Measurements from ENCODE around the gene COL27A1. TPM values are rescaled to one million over a fixed set of nuclear protein-coding genes. Genes with fewer than 3 reads are reported as not detected.

The COL27A1 gene
- total RNA-seq, 1 donor from 2014 or later = 8.9 TPM

GRCh38 chr9:114116126-114116747 lies 39.1 kb upstream of the COL27A1 start:
- no peaks in the 10 kb centered on the region for H3K36me3 ChIP-seq (ENCODE audit: control insufficient read depth in 3 of 3, insufficient read depth in 3 of 3, low read length in 3 of 3)
- no peak overlapping the region for H3K4me3 ChIP-seq (ENCODE audit: low read length in 3 of 3)
- H3K9me3 ChIP-seq (ENCODE audit: control insufficient read depth in 3 of 3, low read length in 3 of 3) = no peaks in the 10 kb centered on the region
- peaks cover 8 to 30% (median 28%) of the 10 kb centered on the region in 3 donors for H3K27me3 ChIP-seq (ENCODE audit: control insufficient read depth in 3 of 3, insufficient read depth in 3 of 3, low read length in 3 of 3)
- H3K4me1 ChIP-seq (ENCODE audit: control insufficient read depth in 3 of 3, insufficient read depth in 3 of 3, low read length in 3 of 3) = peaks cover 5 to 19% (median 10%) of the 10 kb centered on the region in 3 donors
- no peak overlapping the region for H3K9ac ChIP-seq (ENCODE audit: low read depth in 1 of 3, low read length in 3 of 3)
- no peak overlapping the region for H3K27ac ChIP-seq (ENCODE audit: low read depth, low read length)

- no peaks in the 10 kb centered on the region for H3K9me3 ChIP-seq (ENCODE audit: control insufficient read depth in 3 of 3, low read length in 3 of 3)
- H3K4me1 ChIP-seq (ENCODE audit: control insufficient read depth in 3 of 3, insufficient read depth in 3 of 3, low read length in 3 of 3) = peaks cover 5 to 18% (median 10%) of the 10 kb centered on the region in 3 donors
- H3K27me3 ChIP-seq (ENCODE audit: control insufficient read depth in 3 of 3, insufficient read depth in 3 of 3, low read length in 3 of 3) = peaks cover 8 to 30% (median 28%) of the 10 kb centered on the region in 3 donors
- H3K36me3 ChIP-seq (ENCODE audit: control insufficient read depth in 3 of 3, insufficient read depth in 3 of 3, low read length in 3 of 3) = no peaks in the 10 kb centered on the region
- H3K9ac ChIP-seq (ENCODE audit: low read depth in 1 of 3, low read length in 3 of 3) = no peak overlapping the region
- no peak overlapping the region for H3K4me3 ChIP-seq (ENCODE audit: low read length in 3 of 3)
- H3K27ac ChIP-seq (ENCODE audit: low read depth, low read length) = no peak overlapping the region
Measured at GRCh38 chr9:114117614-114117995, 37.7 kb upstream of the COL27A1 start.

- peaks cover 8 to 30% (median 26%) of the 10 kb centered on the region in 3 donors for H3K27me3 ChIP-seq (ENCODE audit: control insufficient read depth in 3 of 3, insufficient read depth in 3 of 3, low read length in 3 of 3)
- H3K4me1 ChIP-seq (ENCODE audit: control insufficient read depth in 3 of 3, insufficient read depth in 3 of 3, low read length in 3 of 3) = peaks cover 5 to 14% (median 9%) of the 10 kb centered on the region in 3 donors
- H3K36me3 ChIP-seq (ENCODE audit: control insufficient read depth in 3 of 3, insufficient read depth in 3 of 3, low read length in 3 of 3) = no peaks in the 10 kb centered on the region
- H3K27ac ChIP-seq (ENCODE audit: low read depth, low read length) = no peak overlapping the region
- no peak overlapping the region for H3K4me3 ChIP-seq (ENCODE audit: low read length in 3 of 3)
- H3K9ac ChIP-seq (ENCODE audit: low read depth in 1 of 3, low read length in 3 of 3) = no peak overlapping the region
- H3K9me3 ChIP-seq (ENCODE audit: control insufficient read depth in 3 of 3, low read length in 3 of 3) = no peaks in the 10 kb centered on the region
Measured at GRCh38 chr9:114117996-114118830, 37.1 kb upstream of the COL27A1 start.

- Histone ChIP-seq H3K27me3 (ENCODE audit: control insufficient read depth in 3 of 3, insufficient read depth in 3 of 3, low read length in 3 of 3) (peaks cover 5 to 27% (median 24%) of the 10 kb centered on the region in 3 donors), H3K36me3 (ENCODE audit: control insufficient read depth in 3 of 3, insufficient read depth in 3 of 3, low read length in 3 of 3) (no peaks in the 10 kb centered on the region), H3K9ac (ENCODE audit: low read depth in 1 of 3, low read length in 3 of 3) (no peak overlapping the region), H3K4me1 (ENCODE audit: control insufficient read depth in 3 of 3, insufficient read depth in 3 of 3, low read length in 3 of 3) (peaks cover 2 to 7% (median 4%) of the 10 kb centered on the region in 3 donors), H3K27ac (ENCODE audit: low read depth, low read length) (no peak overlapping the region), H3K4me3 (ENCODE audit: low read length in 3 of 3) (no peak overlapping the region), H3K9me3 (ENCODE audit: control insufficient read depth in 3 of 3, low read length in 3 of 3) (no peaks in the 10 kb centered on the region)
Measured at GRCh38 chr9:114119242-114120191, 35.8 kb upstream of the COL27A1 start.

- H3K27ac ChIP-seq (ENCODE audit: low read depth, low read length) = no peak overlapping the region
- H3K4me3 ChIP-seq (ENCODE audit: low read length in 3 of 3) = no peak overlapping the region
- no peaks in the 10 kb centered on the region for H3K36me3 ChIP-seq (ENCODE audit: control insufficient read depth in 3 of 3, insufficient read depth in 3 of 3, low read length in 3 of 3)
- H3K9me3 ChIP-seq (ENCODE audit: control insufficient read depth in 3 of 3, low read length in 3 of 3) = no peaks in the 10 kb centered on the region
- peaks cover 5 to 27% (median 22%) of the 10 kb centered on the region in 3 donors for H3K27me3 ChIP-seq (ENCODE audit: control insufficient read depth in 3 of 3, insufficient read depth in 3 of 3, low read length in 3 of 3)
- no peak overlapping the region for H3K9ac ChIP-seq (ENCODE audit: low read depth in 1 of 3, low read length in 3 of 3)
- peaks cover 2 to 7% (median 4%) of the 10 kb centered on the region in 3 donors for H3K4me1 ChIP-seq (ENCODE audit: control insufficient read depth in 3 of 3, insufficient read depth in 3 of 3, low read length in 3 of 3)
Measured at GRCh38 chr9:114120192-114121014, 34.9 kb upstream of the COL27A1 start.

GRCh38 chr9:114121227-114122135 lies 33.9 kb upstream of the COL27A1 start:
- Histone ChIP-seq H3K4me1 (ENCODE audit: control insufficient read depth in 3 of 3, insufficient read depth in 3 of 3, low read length in 3 of 3) (peaks cover 0 to 2% (median under 1%) of the 10 kb centered on the region in 3 donors), H3K27me3 (ENCODE audit: control insufficient read depth in 3 of 3, insufficient read depth in 3 of 3, low read length in 3 of 3) (peaks cover under 1 to 18% (median 16%) of the 10 kb centered on the region in 3 donors), H3K9ac (ENCODE audit: low read depth in 1 of 3, low read length in 3 of 3) (no peak overlapping the region), H3K9me3 (ENCODE audit: control insufficient read depth in 3 of 3, low read length in 3 of 3) (no peaks in the 10 kb centered on the region), H3K4me3 (ENCODE audit: low read length in 3 of 3) (no peak overlapping the region), H3K27ac (ENCODE audit: low read depth, low read length) (no peak overlapping the region), H3K36me3 (ENCODE audit: control insufficient read depth in 3 of 3, insufficient read depth in 3 of 3, low read length in 3 of 3) (no peaks in the 10 kb centered on the region)

- Histone ChIP-seq H3K36me3 (ENCODE audit: control insufficient read depth in 3 of 3, insufficient read depth in 3 of 3, low read length in 3 of 3) (no peaks in the 10 kb centered on the region), H3K4me1 (ENCODE audit: control insufficient read depth in 3 of 3, insufficient read depth in 3 of 3, low read length in 3 of 3) (peaks cover 0 to 2% (median 0%) of the 10 kb centered on the region in 3 donors), H3K9me3 (ENCODE audit: control insufficient read depth in 3 of 3, low read length in 3 of 3) (peaks cover 0 to 2% (median under 1%) of the 10 kb centered on the region in 3 donors), H3K9ac (ENCODE audit: low read depth in 1 of 3, low read length in 3 of 3) (no peak overlapping the region), H3K27me3 (ENCODE audit: control insufficient read depth in 3 of 3, insufficient read depth in 3 of 3, low read length in 3 of 3) (peaks cover 0 to 24% (median 13%) of the 10 kb centered on the region in 3 donors), H3K27ac (ENCODE audit: low read depth, low read length) (no peak overlapping the region), H3K4me3 (ENCODE audit: low read length in 3 of 3) (no peak overlapping the region)
Measured at GRCh38 chr9:114122136-114123027, 33.0 kb upstream of the COL27A1 start.

All from skeletal muscle tissue (tissue), 4 donors.